IMR-90 (cell line): ENCODE results near the gene SIM1. TPM values are rescaled to one million over a fixed set of nuclear protein-coding genes. Genes with fewer than 3 reads are reported as not detected.

Experiments
- ATAC-seq: fragments of 200-7000 bp; cut with Tn5 transposase; 2 replicates; pipeline ENCODE4 v1.9.1; 2020; ENCODE audit warnings: low read depth, mild to moderate bottlenecking, moderate library complexity
- BruUV-seq: library from RNA; stranded (reverse); fragments of 400-500 nt; replicated peaks from 2 replicates; lab custom pipeline; 2021; lab: Mats Ljungman, UMichigan
- CTCF ChIA-PET: fragments of 300-600 bp; formaldehyde crosslinking; extraction: SDS; loops from one replicate; lab custom pipeline; 2021; ENCODE audit warnings: antibody characterized with exemption; lab: Yijun Ruan, JAX
- POLR2A ChIA-PET: fragments of 300-600 bp; sonication (Branson Sonifier 250); formaldehyde crosslinking; loops from one replicate; lab custom pipeline; 2022; ENCODE audit warnings: antibody characterized with exemption; ENCODE audit not compliant: unreplicated experiment; lab: Charles Lee
- DNase-seq: peaks from one replicate; pipeline ENCODE4 v3.0.0; 2013
- H2AFZ ChIP-seq: replicated peaks from 2 replicates; pipeline ENCODE3; 2013; ENCODE audit warnings: low read length, mild to moderate bottlenecking; ENCODE audit not compliant: poor library complexity
- H2AK5ac ChIP-seq: 2 replicates; pipeline ENCODE4 v1.6.1; 2013; ENCODE audit warnings: low read depth, low read length, inconsistent platforms
- H2AK9ac ChIP-seq: replicated peaks from 2 replicates; pipeline ENCODE3; 2013; ENCODE audit warnings: mild to moderate bottlenecking, low read depth, low read length, moderate library complexity; ENCODE audit not compliant: poor library complexity
- H2BK120ac ChIP-seq: 2 replicates; pipeline ENCODE4 v1.6.1; 2013; ENCODE audit warnings: low read depth, low read length, inconsistent platforms
- H2BK15ac ChIP-seq: 3 replicates; pipeline ENCODE4 v1.6.1; 2013; ENCODE audit warnings: low read depth, low read length, inconsistent platforms
- H2BK20ac ChIP-seq: 2 replicates; pipeline ENCODE4 v1.6.1; 2013; ENCODE audit warnings: low read depth, mild to moderate bottlenecking, inconsistent platforms, low read length, moderate library complexity
- H2BK5ac ChIP-seq: 2 replicates; pipeline ENCODE4 v1.6.1; 2013; ENCODE audit warnings: mild to moderate bottlenecking, low read depth, low read length, inconsistent platforms; ENCODE audit not compliant: poor library complexity, severe bottlenecking
- H3K14ac ChIP-seq: replicated peaks from 2 replicates; pipeline ENCODE4 v1.6.1; 2013; ENCODE audit warnings: low read depth, low read length, inconsistent platforms
- H3K18ac ChIP-seq: 2 replicates; pipeline ENCODE4 v1.6.1; 2013; ENCODE audit warnings: low read depth, low read length, control low read depth
- H3K23ac ChIP-seq: 2 replicates; pipeline ENCODE4 v1.6.1; 2013; ENCODE audit warnings: low read depth, low read length, inconsistent platforms
- H3K27ac ChIP-seq: 2 replicates; pipeline ENCODE4 v1.5.1; 2013; ENCODE audit warnings: mild to moderate bottlenecking, control low read depth, low read length; ENCODE audit not compliant: insufficient read depth
- H3K27me3 ChIP-seq: 2 replicates; pipeline ENCODE4 v1.6.1; 2013; ENCODE audit warnings: low read length; ENCODE audit not compliant: control insufficient read depth, insufficient read depth
- H3K36me3 ChIP-seq: 2 replicates; pipeline ENCODE4 v1.6.1; 2013; ENCODE audit warnings: low read length, mixed read lengths; ENCODE audit not compliant: control insufficient read depth, insufficient read depth
- H3K4ac ChIP-seq: 2 replicates; pipeline ENCODE4 v1.6.1; 2013; ENCODE audit warnings: low read depth, low read length, inconsistent platforms
- H3K4me1 ChIP-seq: 2 replicates; pipeline ENCODE4 v1.6.1; 2013; ENCODE audit warnings: low read length, mixed read lengths; ENCODE audit not compliant: control insufficient read depth, insufficient read depth
- H3K4me2 ChIP-seq: 2 replicates; pipeline ENCODE4 v1.6.1; 2013; ENCODE audit warnings: low read depth, mild to moderate bottlenecking, control low read depth, low read length, moderate library complexity
- H3K4me3 ChIP-seq: 2 replicates; pipeline ENCODE4 v1.5.1; 2013; ENCODE audit warnings: low read depth, mild to moderate bottlenecking, control low read depth, low read length, moderate library complexity; ENCODE audit not compliant: insufficient read depth
- H3K56ac ChIP-seq: 2 replicates; pipeline ENCODE4 v1.6.1; 2013; ENCODE audit warnings: low read length, inconsistent platforms; ENCODE audit not compliant: insufficient read depth; ENCODE audit errors: extremely low read depth
- H3K79me1 ChIP-seq, 2 experiments: 2 replicates each; pipeline ENCODE4 v1.6.1; 2013; ENCODE audit warnings: low read length in 2 of 2, inconsistent platforms in 1 of 2, low read depth in 1 of 2
- H3K9ac ChIP-seq: 2 replicates; pipeline ENCODE4 v1.6.1; 2013; ENCODE audit warnings: low read depth, low read length, control low read depth
- H3K9me1 ChIP-seq: 2 replicates; pipeline ENCODE4 v1.6.1; 2013; ENCODE audit warnings: low read length, inconsistent platforms; ENCODE audit not compliant: insufficient read depth
- H3K9me3 ChIP-seq: 2 replicates; pipeline ENCODE4 v1.6.1; 2013; ENCODE audit warnings: low read length; ENCODE audit not compliant: control insufficient read depth, insufficient read depth
- H4K20me1 ChIP-seq: 2 replicates; pipeline ENCODE4 v1.6.1; 2013; ENCODE audit warnings: low read length, inconsistent platforms; ENCODE audit not compliant: insufficient read depth
- H4K5ac ChIP-seq: 2 replicates; pipeline ENCODE4 v1.6.1; 2013; ENCODE audit warnings: mild to moderate bottlenecking, low read depth, low read length, control low read depth
- H4K8ac ChIP-seq, 2 experiments: 2 replicates each; pipeline ENCODE4 v1.6.1; 2013; ENCODE audit warnings: low read depth in 2 of 2, low read length in 2 of 2, control low read depth in 1 of 2, inconsistent platforms in 1 of 2
- H4K91ac ChIP-seq: 2 replicates; pipeline ENCODE4 v1.6.1; 2013; ENCODE audit warnings: low read depth, low read length, inconsistent platforms; ENCODE audit not compliant: insufficient read depth
- BHLHE40 ChIP-seq: fragments of 150-350 bp; IDR thresholded peaks from 2 replicates; pipeline ENCODE4 v1.6.1; 2016; ENCODE audit warnings: mild to moderate bottlenecking, low read depth, low read length
- CEBPB ChIP-seq: IDR thresholded peaks from 2 replicates; pipeline ENCODE4 v1.6.1; 2012; ENCODE audit warnings: low read depth, low read length, improper control_type of control experiment
- CHD1 ChIP-seq: IDR thresholded peaks from 2 replicates; pipeline ENCODE4 v1.6.1; 2012; ENCODE audit warnings: low read depth, low read length, improper control_type of control experiment
- ELK1 ChIP-seq: fragments of 150-350 bp; IDR thresholded peaks from 2 replicates; pipeline ENCODE4 v1.6.1; 2016; ENCODE audit warnings: low read depth, mild to moderate bottlenecking, low read length, moderate library complexity, borderline replicate concordance
- MXI1 ChIP-seq: IDR thresholded peaks from 2 replicates; pipeline ENCODE4 v1.6.1; 2012; ENCODE audit warnings: low read depth, mild to moderate bottlenecking, low read length, moderate library complexity, borderline replicate concordance
- POLR2A ChIP-seq: IDR thresholded peaks from 2 replicates; pipeline ENCODE4 v1.6.1; 2012; ENCODE audit warnings: mild to moderate bottlenecking, low read depth, low read length
- SMC3 ChIP-seq: fragments of 150-350 bp; IDR thresholded peaks from 2 replicates; pipeline ENCODE4 v1.6.1; 2016; ENCODE audit warnings: low read depth, mild to moderate bottlenecking, antibody characterized with exemption, low read length, moderate library complexity
- WGBS, 2 experiments: methylation state at CpG; one replicate each; pipeline versions ENCODE4 v1.1.5 to v1.1.7; 2013; ENCODE audit warnings: missing lambda C conversion rate in 2 of 2; ENCODE audit not compliant: insufficient read length in 1 of 2; ENCODE audit errors: extremely low coverage in 2 of 2; 5-methylcytosine and 5-hydroxymethylcytosine counted together
- dilution Hi-C: fragments of 300-500 bp; cut with HindIII; formaldehyde crosslinking; loops from one replicate; pipeline ENCODE4 v1.14.3; 2018; ENCODE audit warnings: low sequenced_read_pairs; ENCODE audit not compliant: unreplicated experiment
- in situ Hi-C: fragments of 300-500 bp; cut with MboI; formaldehyde crosslinking; loops from 3 replicates; pipeline ENCODE4 v1.14.3; 2019; ENCODE audit warnings: low sequenced_read_pairs, inconsistent platforms, mixed read lengths
- intact Hi-C: fragments of 100-400 bp; cut with micrococcal nuclease; formaldehyde crosslinking; loops from 2 replicates; pipeline ENCODE4 v1.10.0; 2022
- polyA plus RNA-seq, 3 experiments: library from polyadenylated mRNA; depleted of rRNA; stranded (reverse); fragments of >200 nt; gene quantifications; 2 replicates each; pipeline ENCODE4 v1.2.3, GENCODE V29; 2012; ENCODE audit warnings: low replicate concordance in 1 of 3
- total RNA-seq: library from RNA; depleted of rRNA; stranded (reverse); fragments of >200 nt; gene quantifications from 2 replicates; pipeline ENCODE4 v1.2.3, GENCODE V29; 2012

Gene SIM1
- total and polyA plus RNA-seq, 2 of the 4 experiments (the other 2 are of a cell fraction) = not detected

DNA sequence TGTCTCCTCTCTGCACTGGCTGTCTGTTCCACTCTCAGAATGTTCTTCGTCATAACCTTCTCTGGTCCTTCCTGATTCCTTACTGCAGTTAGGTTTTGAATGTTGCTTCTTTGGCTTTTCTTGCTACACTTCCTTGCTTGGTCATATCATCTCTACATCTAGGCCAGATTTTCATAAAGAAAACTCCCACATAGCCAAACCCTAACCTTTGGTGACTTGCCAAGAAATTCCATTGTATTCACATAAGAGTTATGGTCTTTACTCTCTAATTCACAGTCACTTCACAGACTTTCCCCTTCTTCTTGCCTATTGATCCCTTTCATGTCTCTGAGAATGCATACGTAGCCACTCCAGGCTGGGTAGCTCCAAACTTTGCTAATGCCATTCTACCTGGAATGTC, 41.9 kb upstream of the SIM1 start:
- Histone ChIP-seq H2BK120ac (peak overlapping the region; percentile 57; the same call in 1 of the 2 replicates), H3K27me3 (no peaks in the 10 kb centered on the region), H3K36me3 (peaks cover 7% of the 10 kb centered on the region), H3K4me3 (no peak overlapping the region), H2BK20ac (peak overlapping the region; percentile 76; the same call in 1 of the 2 replicates), H2BK5ac (peak overlapping the region; percentile 12), H4K5ac (no peak overlapping the region), H2BK15ac (no peak overlapping the region; the same call in 2 of the 3 replicates), H3K27ac (no peak overlapping the region), H3K9me3 (no peaks in the 10 kb centered on the region), H3K18ac (peak overlapping the region; percentile 12; the same call in 1 of the 2 replicates), H3K9ac (no peak overlapping the region), H3K79me1 (peaks cover 0 to 3% of the 10 kb centered on the region in 2 experiments; a peak in 1 of 4 replicates), H4K20me1 (no peaks in the 10 kb centered on the region), H2AK9ac (no peak overlapping the region), H3K4me1 (peaks cover 8% of the 10 kb centered on the region; the same call in 1 of the 2 replicates), H3K4ac (0 out of 2 replicates have a peak overlapping the region, but pooled peaks have one; percentile 25), H3K56ac (no peak overlapping the region), H4K91ac (peak overlapping the region; percentile 9; the same call in 1 of the 2 replicates), H4K8ac (no peak overlapping the region), H2AK5ac (no peak overlapping the region), H3K23ac (0 out of 2 replicates have a peak overlapping the region, but pooled peaks have one; percentile 12), H3K4me2 (no peak overlapping the region), H3K14ac (no peak overlapping the region), H2AFZ (no peak overlapping the region), H3K9me1 (peaks cover 5% of the 10 kb centered on the region; the same call in 1 of the 2 replicates)
- intact Hi-C loops = no loop called here
- CTCF ChIA-PET = no interaction called here
- POLR2A ChIA-PET = no interaction called here
- TF ChIP-seq POLR2A (no peak), MXI1 (no peak), CHD1 (no peak), CEBPB (no peak), ELK1 (no peak), BHLHE40 (no peak), SMC3 (no peak)
- WGBS, 2 experiments = 100% methylated on average over 1 of the region's 2 CpGs; no CpG with 5 or more reads in 1 of the 2 experiments
- BruUV-seq = no TSS peak
- in situ Hi-C loops = no loop called here
- dilution Hi-C loops = no loop called here
- ATAC-seq = no peak
- peak; percentile 64 for DNase-seq
